ENCODE results near the gene FNDC3B.
"Not testable (repeated sequence)": the region's sequence is repeated elsewhere in the genome, so short reads cannot be mapped to it uniquely, and the experiment has no call there.

Gene FNDC3B

DNA sequence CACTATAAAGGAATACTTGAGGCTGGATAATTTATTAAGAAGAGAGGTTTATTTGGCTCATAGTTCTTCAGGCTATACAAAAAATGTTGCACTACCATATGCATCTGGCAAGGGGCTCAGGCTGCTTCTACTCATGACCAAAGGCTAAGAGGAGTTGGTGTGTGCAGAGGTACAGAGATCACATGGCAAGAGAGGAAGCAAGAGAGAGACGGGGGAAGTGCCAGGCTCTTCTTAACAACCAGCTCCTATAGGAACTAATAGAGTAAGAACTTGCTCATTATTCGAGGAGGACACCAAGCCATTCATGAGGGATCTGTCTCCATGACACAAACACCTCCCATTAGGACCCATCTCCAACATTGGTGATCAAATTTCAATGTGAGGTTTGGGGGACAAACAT, 6.0 kb upstream of the FNDC3B start:
- Histone ChIP-seq H3K4me1 (ENCODE audit: insufficient read depth, low read length) (peaks cover 2% of the 10 kb centered on the region; the same call in 1 of the 2 replicates), H3K9ac (ENCODE audit: low read depth, low read length) (no peak overlapping the region), H3K36me3 (ENCODE audit: insufficient read depth, low read length) (no peaks in the 10 kb centered on the region), H3K27me3 (ENCODE audit: insufficient read depth, low read length) (no peaks in the 10 kb centered on the region), H3K4me3 (ENCODE audit: low read length) (no peak overlapping the region), H3K27ac (ENCODE audit: low read depth, low read length) (no peak overlapping the region), H3K9me3 (ENCODE audit: insufficient read depth, low read depth, low read length) (no peaks in the 10 kb centered on the region)
- WGBS, result 88% methylated on average over 2 of the region's 2 CpGs

DNA sequence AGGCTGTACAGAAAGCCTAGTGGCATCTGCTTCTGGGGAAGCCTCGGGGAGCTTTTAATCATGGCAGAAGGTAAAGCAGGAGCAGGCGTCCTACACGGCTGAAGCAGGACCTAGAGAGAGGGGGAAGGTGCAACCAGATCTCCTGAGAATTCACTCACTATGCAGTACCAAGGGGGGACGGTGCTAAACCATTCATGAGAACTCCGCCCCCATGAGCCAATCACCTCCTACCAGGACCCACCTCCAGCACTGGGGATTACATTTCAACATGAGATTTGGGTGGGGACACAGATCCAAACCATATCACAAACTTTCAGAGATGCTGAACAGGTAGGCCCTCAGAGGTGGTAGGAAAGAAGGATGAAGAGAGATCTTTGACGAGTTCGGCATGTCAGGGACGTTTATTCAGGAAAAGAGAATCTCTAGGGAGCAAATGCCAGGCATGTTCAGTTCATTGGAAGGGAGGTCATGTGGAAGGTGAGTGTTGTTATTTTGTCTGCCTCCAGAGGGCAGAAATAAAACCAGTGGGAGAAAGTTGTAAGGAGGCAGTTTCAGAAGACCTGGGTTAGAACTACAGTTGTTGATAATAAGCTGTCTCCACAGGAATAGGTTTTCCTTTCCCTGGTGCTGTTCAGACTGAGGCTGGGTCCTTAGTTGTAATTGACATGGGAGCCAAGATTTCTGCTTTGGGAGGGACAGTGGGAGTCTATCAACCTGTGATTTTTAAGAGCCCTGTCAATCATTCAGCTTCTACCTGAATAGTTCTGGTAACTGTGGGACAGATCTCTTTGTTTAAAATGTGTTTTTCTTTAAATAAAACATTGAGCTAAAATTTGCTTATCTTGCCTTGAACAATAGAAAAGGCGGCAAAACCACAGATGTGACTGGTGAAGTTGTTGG, 4.3 kb upstream of the FNDC3B start:
- Histone ChIP-seq H3K4me3 (ENCODE audit: low read length) (no peak overlapping the region), H3K9me3 (ENCODE audit: insufficient read depth, low read depth, low read length) (no peaks in the 10 kb centered on the region)
- WGBS, result 62% methylated on average over 9 of the region's 9 CpGs

GRCh38 chr3:172036541-172037215, 2.7 kb upstream of the FNDC3B start:
- H3K4me1 ChIP-seq (ENCODE audit: insufficient read depth, low read length), result peaks cover 7% of the 10 kb centered on the region
- no peaks in the 10 kb centered on the region for H3K27me3 ChIP-seq (ENCODE audit: insufficient read depth, low read length)
- no peaks in the 10 kb centered on the region for H3K36me3 ChIP-seq (ENCODE audit: insufficient read depth, low read length)
- no peak overlapping the region for H3K4me3 ChIP-seq (ENCODE audit: low read length)
- H3K9ac ChIP-seq (ENCODE audit: low read depth, low read length), result no peak overlapping the region
- H3K27ac ChIP-seq (ENCODE audit: low read depth, low read length), result no peak overlapping the region
- no peaks in the 10 kb centered on the region for H3K9me3 ChIP-seq (ENCODE audit: insufficient read depth, low read depth, low read length)

More for the DNA sequence above, 4.3 kb upstream of the FNDC3B start:
- H3K9ac ChIP-seq (ENCODE audit: low read depth, low read length), result no peak overlapping the region
- no peaks in the 10 kb centered on the region for H3K36me3 ChIP-seq (ENCODE audit: insufficient read depth, low read length)
- peaks cover 5% of the 10 kb centered on the region; the same call in 1 of the 2 replicates for H3K4me1 ChIP-seq (ENCODE audit: insufficient read depth, low read length)
- H3K27me3 ChIP-seq (ENCODE audit: insufficient read depth, low read length), result no peaks in the 10 kb centered on the region
- no peak overlapping the region for H3K27ac ChIP-seq (ENCODE audit: low read depth, low read length)

- Histone ChIP-seq H3K9ac (ENCODE audit: low read depth, low read length) (peak overlapping the region; percentile 5; the same call in 1 of the 2 replicates), H3K4me1 (ENCODE audit: insufficient read depth, low read length) (peaks cover 15% of the 10 kb centered on the region), H3K4me3 (ENCODE audit: low read length) (peak overlapping the region; percentile 78), H3K27me3 (ENCODE audit: insufficient read depth, low read length) (no peaks in the 10 kb centered on the region), H3K36me3 (ENCODE audit: insufficient read depth, low read length) (no peaks in the 10 kb centered on the region), H3K27ac (ENCODE audit: low read depth, low read length) (no peak overlapping the region; the same call in 1 of the 2 replicates), H3K9me3 (ENCODE audit: insufficient read depth, low read depth, low read length) (no peaks in the 10 kb centered on the region)
- 20% methylated on average over 10 of the region's 12 CpGs for WGBS
Measured at GRCh38 chr3:172038798-172039435, 461 bp upstream of the FNDC3B start.

DNA sequence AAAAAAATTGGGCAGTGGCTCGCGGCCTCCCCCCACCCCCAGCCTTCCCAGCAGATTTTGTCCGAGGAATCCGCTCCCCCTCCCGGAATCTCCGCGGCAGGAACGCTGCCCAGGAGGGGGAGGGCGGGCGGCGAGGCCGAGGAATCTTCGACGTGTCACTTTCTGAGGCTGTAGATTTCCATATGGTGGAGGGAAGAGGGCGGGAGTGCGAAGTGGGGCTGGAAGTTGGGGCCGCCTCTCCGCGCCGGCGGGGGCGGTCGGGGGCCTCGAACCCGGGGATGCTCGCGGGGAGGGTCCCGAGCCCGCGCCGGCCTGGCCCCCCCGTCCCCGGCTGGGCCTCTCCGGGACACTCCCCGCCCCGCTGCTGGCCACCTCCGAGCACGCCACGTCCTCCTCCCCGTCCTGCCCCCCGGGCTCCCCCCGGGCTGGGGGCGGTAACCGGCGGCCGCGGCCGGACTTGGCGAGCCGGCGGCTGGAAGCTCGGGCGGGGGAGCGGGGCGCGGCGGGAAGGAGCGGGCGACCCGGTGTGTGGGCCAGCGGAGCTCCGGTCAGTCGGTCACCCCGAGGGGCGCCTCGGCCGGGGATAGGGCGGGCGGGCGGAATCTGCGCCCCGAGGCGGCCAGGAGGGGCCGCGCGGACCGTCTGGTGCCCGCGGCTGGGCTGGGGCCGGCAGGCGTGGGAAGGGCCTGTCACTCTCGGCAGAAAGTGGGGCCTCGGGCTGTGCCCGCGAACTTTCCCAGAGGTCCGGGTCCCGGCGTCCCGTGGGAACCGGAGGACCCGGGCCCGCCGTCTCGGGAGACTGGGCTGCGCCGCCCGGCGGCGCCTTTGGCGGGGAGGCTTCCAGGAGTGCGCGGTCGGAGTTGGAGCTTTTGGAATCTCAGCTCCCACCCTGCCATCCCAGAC, 951 bp downstream of the FNDC3B start:
- peak overlapping the region; percentile 92 for H3K9ac ChIP-seq (ENCODE audit: low read depth, low read length)
- under 1% methylated on average over 103 of the region's 103 CpGs for WGBS
- H3K4me3 ChIP-seq (ENCODE audit: low read length), result peak overlapping the region; percentile 78
- H3K9me3 ChIP-seq (ENCODE audit: insufficient read depth, low read depth, low read length), result no peaks in the 10 kb centered on the region
- peak overlapping the region; percentile 97 for H3K27ac ChIP-seq (ENCODE audit: low read depth, low read length)
- peaks cover 26% of the 10 kb centered on the region for H3K4me1 ChIP-seq (ENCODE audit: insufficient read depth, low read length)
- H3K36me3 ChIP-seq (ENCODE audit: insufficient read depth, low read length), result peaks cover 6% of the 10 kb centered on the region; the same call in 1 of the 2 replicates
- no peaks in the 10 kb centered on the region for H3K27me3 ChIP-seq (ENCODE audit: insufficient read depth, low read length)

GRCh38 chr3:172040981-172041963, 1.9 kb downstream of the FNDC3B start:
- Histone ChIP-seq H3K36me3 (ENCODE audit: insufficient read depth, low read length) (peaks cover 6% of the 10 kb centered on the region; the same call in 1 of the 2 replicates), H3K27me3 (ENCODE audit: insufficient read depth, low read length) (no peaks in the 10 kb centered on the region), H3K27ac (ENCODE audit: low read depth, low read length) (peak overlapping the region; percentile 97; the same call in 1 of the 2 replicates), H3K9ac (ENCODE audit: low read depth, low read length) (peak overlapping the region; percentile 92), H3K9me3 (ENCODE audit: insufficient read depth, low read depth, low read length) (no peaks in the 10 kb centered on the region), H3K4me1 (ENCODE audit: insufficient read depth, low read length) (peaks cover 26% of the 10 kb centered on the region), H3K4me3 (ENCODE audit: low read length) (peak overlapping the region; percentile 78)
- 8% methylated on average over 15 of the region's 15 CpGs for WGBS

GRCh38 chr3:172042136-172042662, 2.8 kb downstream of the FNDC3B start:
- peak overlapping the region; percentile 78 for H3K4me3 ChIP-seq (ENCODE audit: low read length)
- H3K36me3 ChIP-seq (ENCODE audit: insufficient read depth, low read length), result peaks cover 6% of the 10 kb centered on the region; the same call in 1 of the 2 replicates
- no peaks in the 10 kb centered on the region for H3K9me3 ChIP-seq (ENCODE audit: insufficient read depth, low read depth, low read length)
- 86% methylated on average over 5 of the region's 6 CpGs for WGBS
- H3K9ac ChIP-seq (ENCODE audit: low read depth, low read length), result peak overlapping the region; percentile 92; the same call in 1 of the 2 replicates
- H3K27ac ChIP-seq (ENCODE audit: low read depth, low read length), result no peak overlapping the region
- H3K4me1 ChIP-seq (ENCODE audit: insufficient read depth, low read length), result peaks cover 33% of the 10 kb centered on the region
- H3K27me3 ChIP-seq (ENCODE audit: insufficient read depth, low read length), result no peaks in the 10 kb centered on the region

DNA sequence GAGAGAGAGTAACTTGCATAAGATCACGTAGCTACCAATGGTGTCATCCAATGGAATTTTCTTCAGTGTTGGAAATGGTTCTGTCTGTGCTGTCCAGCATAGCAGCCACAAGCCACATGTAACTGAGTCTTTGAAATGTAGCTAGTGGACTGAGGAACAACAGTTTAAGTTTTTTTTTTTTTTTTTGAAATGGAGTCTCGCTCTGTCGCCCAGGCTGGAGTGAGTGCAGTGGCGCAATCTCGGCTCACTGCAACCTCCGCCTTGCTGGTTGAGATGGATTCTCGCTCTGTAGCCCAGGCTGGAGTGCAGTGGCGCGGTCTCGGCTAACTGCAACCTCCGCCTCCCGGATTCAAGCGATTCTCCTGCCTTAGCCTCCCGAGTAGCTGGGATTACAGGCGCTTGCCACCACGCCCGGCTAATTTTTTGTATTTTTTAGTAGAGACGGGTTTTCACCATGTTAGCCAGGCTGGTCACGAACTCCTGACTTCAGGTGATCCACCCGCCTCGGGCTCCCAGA, 3.3 kb downstream of the FNDC3B start:
- 94% methylated on average over 21 of the region's 21 CpGs for WGBS
- not testable (repeated sequence) for H3K4me3 ChIP-seq (ENCODE audit: low read length); H3K27ac ChIP-seq (ENCODE audit: low read depth, low read length); H3K9ac ChIP-seq (ENCODE audit: low read depth, low read length); H3K9me3 ChIP-seq (ENCODE audit: insufficient read depth, low read depth, low read length); H3K27me3 ChIP-seq (ENCODE audit: insufficient read depth, low read length); H3K36me3 ChIP-seq (ENCODE audit: insufficient read depth, low read length)
- peaks cover 39% of the 10 kb centered on the region for H3K4me1 ChIP-seq (ENCODE audit: insufficient read depth, low read length)

DNA sequence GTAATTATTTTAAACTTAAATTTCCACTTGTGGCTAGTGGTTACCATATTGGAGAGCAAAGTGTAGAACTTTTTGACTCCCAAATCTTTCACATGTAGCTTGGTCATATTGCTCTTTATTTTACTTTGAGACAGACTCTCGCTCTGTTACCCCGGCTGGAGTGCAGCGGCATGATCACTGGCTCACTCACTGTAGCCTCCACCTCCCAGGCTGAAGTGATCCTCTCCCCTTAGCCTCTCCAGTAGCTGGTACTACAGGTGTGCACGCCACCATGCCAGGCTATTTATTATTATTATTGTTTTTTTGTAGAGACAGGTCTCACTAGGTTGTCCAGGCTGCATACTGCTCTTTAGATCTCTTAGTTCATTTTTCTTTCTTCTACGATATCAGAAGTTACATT, 3.9 kb downstream of the FNDC3B start:
- 91% methylated on average over 4 of the region's 5 CpGs for WGBS

More for the DNA sequence above, 3.9 kb downstream of the FNDC3B start:
- Histone ChIP-seq H3K27me3 (ENCODE audit: insufficient read depth, low read length) (no peaks in the 10 kb centered on the region), H3K36me3 (ENCODE audit: insufficient read depth, low read length) (peaks cover 6% of the 10 kb centered on the region; the same call in 1 of the 2 replicates), H3K9ac (ENCODE audit: low read depth, low read length) (no peak overlapping the region), H3K9me3 (ENCODE audit: insufficient read depth, low read depth, low read length) (no peaks in the 10 kb centered on the region), H3K27ac (ENCODE audit: low read depth, low read length) (no peak overlapping the region), H3K4me3 (ENCODE audit: low read length) (no peak overlapping the region), H3K4me1 (ENCODE audit: insufficient read depth, low read length) (peaks cover 39% of the 10 kb centered on the region)

Data from HUES64 (cell line).